K562 (cell line): ENCODE measurements around the gene AIFM3. TPM values are rescaled to one million over a fixed set of nuclear protein-coding genes. Genes with fewer than 3 reads are reported as not detected.
A peak's percentile ranks its signal among the peaks of the same experiment; 100 is the strongest.
"Not testable (repeated sequence)": the region's sequence is repeated elsewhere in the genome, so short reads cannot be mapped to it uniquely, and the experiment has no call there.

Experiments
- ATAC-seq: fragments of 200-7000 bp; cut with Tn5 transposase; 3 replicates; pipeline ENCODE4 v1.9.1; 2020; ENCODE audit warnings: moderate library complexity
- BruUV-seq: library from RNA; stranded (reverse); fragments of 400-500 nt; replicated peaks from 2 replicates; lab custom pipeline; 2021; lab: Mats Ljungman, UMichigan
- CTCF ChIA-PET: fragments of 300-600 bp; formaldehyde crosslinking; extraction: SDS; loops from one replicate; lab custom pipeline; 2021; ENCODE audit warnings: low intra/inter-chr PET ratio; lab: Yijun Ruan, JAX
- POLR2A ChIA-PET: fragments of 300-600, 350-650 bp; sonication (Branson Sonifier 250); formaldehyde crosslinking; extraction: SDS; loops from one replicate; lab custom pipeline; 2021; ENCODE audit warnings: antibody characterized with exemption, inconsistent platforms; lab: Yijun Ruan, JAX
- DNase-seq, 4 experiments: peaks; one replicate each; pipeline versions ENCODE4 v3.0.0 to v3.0.0-alpha.2; 2011 to 2018; ENCODE audit warnings: low spot score in 3 of 4, mixed read lengths in 3 of 4; ENCODE audit errors: extremely low read depth in 1 of 4
- FAIRE-seq: peaks from 2 replicates; lab custom pipeline; 2011; peaks lifted over from hg19 to GRCh38; lab: Jason Lieb, UNC
- H2AFZ ChIP-seq: 2 replicates; pipeline ENCODE4 v1.6.0; 2011; ENCODE audit warnings: low read depth, low read length, control low read depth, inconsistent platforms
- H3K27ac ChIP-seq: fragments of 200-600 bp; 3 replicates; pipeline ENCODE4 v1.8.0; 2011; ENCODE audit warnings: low read depth, mild to moderate bottlenecking, control low read depth, inconsistent platforms, low read length, moderate library complexity, mixed read lengths; ENCODE audit errors: extremely low read depth
- H3K27me3 ChIP-seq, 2 experiments: fragments of 300-600 bp in 1 of 2; 2 replicates in 1 of 2; 3 replicates in 1 of 2; pipeline versions ENCODE4 v1.6.0 to v1.8.0; 2011; ENCODE audit warnings: inconsistent platforms in 2 of 2, low read length in 2 of 2, mild to moderate bottlenecking in 1 of 2, mixed read lengths in 1 of 2, moderate library complexity in 1 of 2; ENCODE audit not compliant: control insufficient read depth in 2 of 2, insufficient read depth in 2 of 2
- H3K36me3 ChIP-seq: fragments of 300-600 bp; 3 replicates; pipeline ENCODE4 v1.8.0; 2011; ENCODE audit warnings: mild to moderate bottlenecking, low read length, inconsistent platforms; ENCODE audit not compliant: control insufficient read depth, insufficient read depth
- H3K4me1 ChIP-seq, 2 experiments: fragments of 200-600 bp in 1 of 2; replicated peaks in 1 of 2; 2 replicates in 1 of 2; 3 replicates in 1 of 2; pipeline versions ENCODE4 v1.5.1 to v1.8.0; 2011; ENCODE audit warnings: inconsistent platforms in 2 of 2, low read length in 2 of 2, mild to moderate bottlenecking in 1 of 2, mixed read lengths in 1 of 2, moderate library complexity in 1 of 2; ENCODE audit not compliant: control insufficient read depth in 2 of 2, insufficient read depth in 2 of 2
- H3K4me2 ChIP-seq: 2 replicates; pipeline ENCODE4 v1.6.1; 2011; ENCODE audit warnings: low read length, control low read depth, inconsistent platforms, mixed read lengths; ENCODE audit not compliant: insufficient read depth
- H3K4me3 ChIP-seq: fragments of 200-600 bp; sonication (generic), shearing (Covaris generic); 2 replicates; pipeline ENCODE4 v1.5.1; 2016; ENCODE audit warnings: control low read depth, inconsistent platforms
- H3K79me2 ChIP-seq: fragments of 200-600 bp; 3 replicates; pipeline ENCODE4 v1.8.0; 2011; ENCODE audit warnings: low read length, inconsistent platforms; ENCODE audit not compliant: control insufficient read depth, insufficient read depth
- H3K9ac ChIP-seq, 2 experiments: 2 replicates each; pipeline versions ENCODE4 v1.6.0 to v1.6.1; 2011; ENCODE audit warnings: low read depth in 2 of 2, low read length in 2 of 2, control low read depth in 1 of 2, inconsistent platforms in 1 of 2, mild to moderate bottlenecking in 1 of 2, mixed read lengths in 1 of 2; ENCODE audit not compliant: insufficient read depth in 1 of 2
- H3K9me1 ChIP-seq: one replicate; pipeline ENCODE4 v1.6.0; 2011; ENCODE audit warnings: inconsistent platforms, mild to moderate bottlenecking, low read length, moderate library complexity; ENCODE audit not compliant: control insufficient read depth, insufficient read depth
- H3K9me3 ChIP-seq: replicated peaks from 2 replicates; pipeline ENCODE4 v1.5.1; 2011; ENCODE audit warnings: low read depth, low read length, inconsistent platforms; ENCODE audit not compliant: control insufficient read depth, insufficient read depth
- H4K20me1 ChIP-seq: replicated peaks from 2 replicates; pipeline ENCODE4 v1.6.1; 2011; ENCODE audit warnings: low read length, inconsistent platforms, mixed read lengths; ENCODE audit not compliant: control insufficient read depth, insufficient read depth
- ETV6 ChIP-seq, 3 experiments: fragments of 150-350 bp in 1 of 3; sonication (generic) in 1 of 3; formaldehyde crosslinking in 1 of 3; IDR thresholded peaks; 2 replicates each; pipeline versions ENCODE4 v1.6.1 to v1.8.0; 2014 to 2022; ENCODE audit warnings: borderline replicate concordance in 2 of 3, low read depth in 2 of 3, antibody characterized with exemption in 1 of 3, low read length in 1 of 3, mild to moderate bottlenecking in 1 of 3, missing genetic modification reagents in 1 of 3
- FOXK1 ChIP-seq: sonication (generic); formaldehyde crosslinking; IDR thresholded peaks from 2 replicates; pipeline ENCODE4 v1.8.0; 2022; ENCODE audit warnings: missing genetic modification reagents, mild to moderate bottlenecking, borderline replicate concordance
- FOXP4 ChIP-seq: sonication (generic); formaldehyde crosslinking; IDR thresholded peaks from 2 replicates; pipeline ENCODE4 v1.8.0; 2022; ENCODE audit warnings: mild to moderate bottlenecking, missing genetic modification reagents, borderline replicate concordance
- MAFG ChIP-seq: fragments of 450-650 bp; conservative IDR thresholded peaks from 2 replicates; pipeline ENCODE4 v1.6.1; 2016; ENCODE audit warnings: missing genetic modification characterization, missing compliant biosample characterization
- TSC22D4 ChIP-seq: fragments of 450-650 bp; IDR thresholded peaks from 2 replicates; pipeline ENCODE4 v1.6.1; 2016; ENCODE audit warnings: missing genetic modification characterization, missing biosample characterization, control low read depth
- ZBTB1 ChIP-seq: sonication (generic); formaldehyde crosslinking; IDR thresholded peaks from 2 replicates; pipeline ENCODE4 v1.8.1; 2023; ENCODE audit warnings: missing genetic modification reagents, low read depth, mild to moderate bottlenecking, borderline replicate concordance
- ZBTB43 ChIP-seq: sonication (generic); formaldehyde crosslinking; IDR thresholded peaks from 2 replicates; pipeline ENCODE4 v1.8.0; 2023; ENCODE audit warnings: mild to moderate bottlenecking, missing genetic modification reagents
- ZNF121 ChIP-seq: sonication (generic); formaldehyde crosslinking; conservative IDR thresholded peaks from 2 replicates; pipeline ENCODE4 v1.8.0; 2022; ENCODE audit warnings: missing genetic modification reagents
- ZNF212 ChIP-seq: fragments of 450-650 bp; formaldehyde crosslinking; IDR thresholded peaks from 2 replicates; pipeline ENCODE4 v1.4.0; 2020; ENCODE audit warnings: mild to moderate bottlenecking
- ZNF436 ChIP-seq: fragments of 250-450, 450-650 bp; sonication (Bioruptor Pico); formaldehyde crosslinking; IDR thresholded peaks from 2 replicates; pipeline ENCODE4 v1.7.0; 2020; ENCODE audit warnings: mild to moderate bottlenecking
- ZNF445 ChIP-seq: fragments of 250-450 bp; sonication (Bioruptor Pico); IDR thresholded peaks from 2 replicates; pipeline ENCODE4 v1.4.0; 2020; ENCODE audit warnings: low read depth, mild to moderate bottlenecking, moderate library complexity
- ZNF699 ChIP-seq: fragments of 250-450 bp; sonication (Bioruptor Pico); IDR thresholded peaks from 2 replicates; pipeline ENCODE4 v1.8.0; 2021; ENCODE audit warnings: mild to moderate bottlenecking, moderate library complexity; ENCODE audit not compliant: insufficient replicate concordance
- WGBS: fragments of 100-300 bp; shearing (Covaris generic); methylation state at CpG from one replicate; pipeline ENCODE4 v1.1.6; 2016; ENCODE audit warnings: low coverage, mixed read lengths; ENCODE audit not compliant: insufficient coverage; ENCODE audit errors: missing lambda C conversion rate; 5-methylcytosine and 5-hydroxymethylcytosine counted together
- in situ Hi-C: fragments of 300-500 bp; cut with MboI; formaldehyde crosslinking; loops from 4 replicates; pipeline ENCODE4 v1.15.0; 2018; ENCODE audit warnings: inconsistent platforms, mixed read lengths
- intact Hi-C: fragments of 100-400 bp; cut with micrococcal nuclease; formaldehyde crosslinking; loops from 2 replicates; pipeline ENCODE4 v1.14.2; 2022
- polyA plus RNA-seq, 8 experiments: library from polyadenylated mRNA; depleted of rRNA in 4 of 8; stranded (reverse) in 5 of 8; unstranded in 3 of 8; fragments of >200 nt; fragmentation: Nextera tagmentation in 2 of 8; fragmentation: Illumina TruSeq in 1 of 8; extraction: Ambion mirVana in 2 of 8; extraction: Trizol in 1 of 8; gene quantifications; 2 replicates each; pipeline versions ENCODE4 v1.2.1 to v1.2.3, GENCODE V29; 2011 to 2014; ENCODE audit warnings: inconsistent platforms in 1 of 8, missing spikeins in 1 of 8
- total RNA-seq, 7 experiments: library from RNA; depleted of rRNA in 6 of 7; stranded (reverse); fragments of >200 nt in 6 of 7; fragmentation: Illumina TruSeq in 2 of 7; extraction: Trizol in 2 of 7; gene quantifications; 2 replicates each; pipeline versions ENCODE4 v1.2.1 to v1.2.3, GENCODE V29; 2011 to 2021; ENCODE audit warnings: low replicate concordance in 1 of 7
- TF ChIP-seq, protein P1 (sequence below): sonication (generic); formaldehyde crosslinking; IDR thresholded peaks from 2 replicates; pipeline ENCODE4 v1.8.0; 2022; ENCODE audit warnings: missing genetic modification reagents, mild to moderate bottlenecking, borderline replicate concordance

AIFM3 gene
- total and polyA plus RNA-seq, 9 of the 15 experiments (the other 6 are each of a cell fraction or from before 2014, with no cell fraction given) = 0.03 to 0.20 (median 0.07) TPM; not detected in 1

DNA sequence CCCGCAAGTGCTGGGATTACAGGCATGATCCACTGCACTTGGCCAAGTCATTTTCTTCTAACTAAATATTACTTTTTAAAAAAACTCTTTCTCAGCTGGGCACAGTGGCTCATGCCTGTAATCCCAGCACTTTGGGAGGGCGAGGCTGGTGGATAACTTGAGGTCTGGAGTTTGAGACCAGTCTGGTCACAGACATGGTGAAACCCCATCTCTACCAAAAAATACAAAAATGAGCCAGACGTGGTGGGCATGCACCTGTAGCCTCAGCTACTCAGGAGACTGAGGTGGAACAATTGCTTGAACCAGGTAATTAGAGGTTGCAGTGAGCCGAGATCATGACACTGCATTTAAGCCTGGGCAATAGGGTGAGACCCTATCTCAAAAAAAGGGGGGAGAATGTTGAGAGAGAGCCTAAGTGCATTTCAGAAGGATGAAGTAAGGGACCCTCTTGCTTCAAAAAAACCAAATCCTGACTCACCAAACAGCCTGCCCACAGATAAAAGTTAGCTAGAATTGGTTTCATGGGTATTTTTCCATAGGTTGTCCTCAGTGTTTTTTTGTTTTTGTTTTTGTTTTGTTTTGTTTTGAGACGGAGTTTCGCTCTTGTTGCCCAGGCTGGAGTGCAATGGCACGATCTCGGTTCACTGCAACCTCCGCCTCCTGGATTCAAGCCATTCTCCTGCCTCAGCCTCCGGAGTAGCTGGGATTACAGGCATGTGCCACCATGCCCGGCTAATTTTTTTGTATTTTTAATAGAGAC lies 31.1 kb upstream of the AIFM3 start:
- DNase-seq = peak in 1 of 4 experiments; percentile 17
- H3K36me3 ChIP-seq = peaks cover 86% of the 10 kb centered on the region
- H4K20me1 ChIP-seq = peaks cover 91% of the 10 kb centered on the region
- H3K9me3 ChIP-seq; H3K9ac ChIP-seq; CTCF ChIA-PET; H3K27me3 ChIP-seq; BruUV-seq; intact Hi-C loops; H3K27ac ChIP-seq; ATAC-seq; in situ Hi-C loops; H3K4me2 ChIP-seq; H3K4me3 ChIP-seq; FAIRE-seq; H2AFZ ChIP-seq; TF ChIP-seq ETV6 (IDR thresholded peaks at IDR 0.05; ENCODE audit: borderline replicate concordance in 1 of 2, low read depth in 2 of 2, low read length in 1 of 2): not testable (repeated sequence)
- H3K9me1 ChIP-seq = peaks cover 33% of the 10 kb centered on the region
- peaks cover 97% of the 10 kb centered on the region for H3K79me2 ChIP-seq
- WGBS = 86% methylated on average over 11 of the region's 11 CpGs
- POLR2A ChIA-PET = interaction anchor here (0.6 to 64.4 kb wide), 7 partner anchors 15 to 193 kb away, joined by 3 to 1556 read pairs (median 4); partner anchors contain the start of genes AIFM3, CRKL and LZTR1
- peaks cover 17 to 32% of the 10 kb centered on the region in 2 experiments for H3K4me1 ChIP-seq
- TF ChIP-seq ZNF699 = peak; percentile 36
- TF ChIP-seq ZNF445 (CRISPR knock-in tag) = peak; percentile 36; the same call in 1 of the 2 replicates
- TF ChIP-seq, protein P1, sequence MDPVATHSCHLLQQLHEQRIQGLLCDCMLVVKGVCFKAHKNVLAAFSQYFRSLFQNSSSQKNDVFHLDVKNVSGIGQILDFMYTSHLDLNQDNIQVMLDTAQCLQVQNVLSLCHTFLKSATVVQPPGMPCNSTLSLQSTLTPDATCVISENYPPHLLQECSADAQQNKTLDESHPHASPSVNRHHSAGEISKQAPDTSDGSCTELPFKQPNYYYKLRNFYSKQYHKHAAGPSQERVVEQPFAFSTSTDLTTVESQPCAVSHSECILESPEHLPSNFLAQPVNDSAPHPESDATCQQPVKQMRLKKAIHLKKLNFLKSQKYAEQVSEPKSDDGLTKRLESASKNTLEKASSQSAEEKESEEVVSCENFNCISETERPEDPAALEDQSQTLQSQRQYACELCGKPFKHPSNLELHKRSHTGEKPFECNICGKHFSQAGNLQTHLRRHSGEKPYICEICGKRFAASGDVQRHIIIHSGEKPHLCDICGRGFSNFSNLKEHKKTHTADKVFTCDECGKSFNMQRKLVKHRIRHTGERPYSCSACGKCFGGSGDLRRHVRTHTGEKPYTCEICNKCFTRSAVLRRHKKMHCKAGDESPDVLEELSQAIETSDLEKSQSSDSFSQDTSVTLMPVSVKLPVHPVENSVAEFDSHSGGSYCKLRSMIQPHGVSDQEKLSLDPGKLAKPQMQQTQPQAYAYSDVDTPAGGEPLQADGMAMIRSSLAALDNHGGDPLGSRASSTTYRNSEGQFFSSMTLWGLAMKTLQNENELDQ = 0 out of 2 replicates have a peak, but pooled peaks have one; percentile 54
- peak; percentile 56 for TF ChIP-seq ZNF121 (CRISPR knock-in tag)
- peak; percentile 84; the same call in 1 of the 2 replicates for TF ChIP-seq FOXK1
- TF ChIP-seq ZBTB1 (CRISPR knock-in tag) = 0 out of 2 replicates have a peak, but pooled peaks have one; percentile 48
- 0 out of 2 replicates have a peak, but pooled peaks have one; percentile 20 for TF ChIP-seq ZNF212
- TF ChIP-seq MAFG (tag) = 0 out of 2 replicates have a peak, but pooled peaks have one; percentile 21
- peak; percentile 63; the same call in 1 of the 2 replicates for TF ChIP-seq ZBTB43 (CRISPR knock-in tag)
- peak; percentile 62; the same call in 1 of the 2 replicates for TF ChIP-seq ETV6 (CRISPR knock-in tag; IDR thresholded peaks at IDR 0.05; ENCODE audit: borderline replicate concordance)
- 0 out of 2 replicates have a peak, but pooled peaks have one; percentile 20 for TF ChIP-seq ZNF436 (CRISPR knock-in tag)
- TF ChIP-seq TSC22D4 (tag) = 0 out of 2 replicates have a peak, but pooled peaks have one; percentile 28
- TF ChIP-seq FOXP4 (CRISPR knock-in tag) = peak; percentile 87; the same call in 1 of the 2 replicates
